HuH-7 (cell line): Measurements from ENCODE around the gene STAC3.
"Not testable (repeated sequence)": the region's sequence is repeated elsewhere in the genome, so short reads cannot be mapped to it uniquely, and the experiment has no call there.

ENCODE experiments used
- DNase-seq: peaks from one replicate; pipeline ENCODE4 v3.0.0; 2011; ENCODE audit warnings: low spot score

Gene STAC3

GRCh38 chr12:57250956-57251355 lies at the start of gene STAC3:
TSS of gene STAC3 (minus strand) at chr12:57251187. CDS start at chr12:57249636, 1,551 bp downstream.
- no peak for DNase-seq

GRCh38 chr12:57299514-57300016 lies 48.6 kb upstream of the STAC3 start:
- no peak for DNase-seq

GRCh38 chr12:57296291-57296690 lies 45.3 kb upstream of the STAC3 start:
- DNase-seq, result no peak

GRCh38 chr12:57282073-57282472 lies 31.1 kb upstream of the STAC3 start:
- not testable (repeated sequence) for DNase-seq

- DNase-seq, result no peak
Observed at GRCh38 chr12:57280211-57281062, 29.4 kb upstream of the STAC3 start.

- DNase-seq, result no peak
Observed at GRCh38 chr12:57278465-57279381, 27.7 kb upstream of the STAC3 start.

- no peak for DNase-seq
Observed at GRCh38 chr12:57276935-57277563, 26.1 kb upstream of the STAC3 start.

- not testable (repeated sequence) for DNase-seq
Observed at GRCh38 chr12:57276233-57276632, 25.2 kb upstream of the STAC3 start.

GRCh38 chr12:57273516-57273915 lies 22.5 kb upstream of the STAC3 start:
- no peak for DNase-seq

- DNase-seq, result no peak
Observed at GRCh38 chr12:57272337-57273151, 21.6 kb upstream of the STAC3 start.

GRCh38 chr12:57270966-57271470 lies 20.0 kb upstream of the STAC3 start:
- no peak for DNase-seq

- no peak for DNase-seq
Observed at GRCh38 chr12:57268264-57268663, 17.3 kb upstream of the STAC3 start.

- no peak for DNase-seq
Observed at GRCh38 chr12:57266681-57267080, 15.7 kb upstream of the STAC3 start.

GRCh38 chr12:57263096-57263495 lies 12.1 kb upstream of the STAC3 start:
- no peak for DNase-seq

GRCh38 chr12:57262126-57262822 lies 11.3 kb upstream of the STAC3 start:
- DNase-seq, result no peak

GRCh38 chr12:57261428-57261865 lies 10.5 kb upstream of the STAC3 start:
- DNase-seq, result no peak

- no peak for DNase-seq
Observed at GRCh38 chr12:57260366-57260765, 9.4 kb upstream of the STAC3 start.

- no peak for DNase-seq
Observed at GRCh38 chr12:57258977-57259970, 8.3 kb upstream of the STAC3 start.

- DNase-seq, result no peak
Observed at GRCh38 chr12:57255916-57256315, 4.9 kb upstream of the STAC3 start.
